ENCODE data around the gene TK2. TPM values are rescaled to one million over a fixed set of nuclear protein-coding genes. Genes with fewer than 3 reads are reported as not detected.
"Not testable (repeated sequence)": the region's sequence is repeated elsewhere in the genome, so short reads cannot be mapped to it uniquely, and the experiment has no call there.

Gene TK2
- total RNA-seq, 1 donor from 2014 or later = 62.8 TPM

DNA sequence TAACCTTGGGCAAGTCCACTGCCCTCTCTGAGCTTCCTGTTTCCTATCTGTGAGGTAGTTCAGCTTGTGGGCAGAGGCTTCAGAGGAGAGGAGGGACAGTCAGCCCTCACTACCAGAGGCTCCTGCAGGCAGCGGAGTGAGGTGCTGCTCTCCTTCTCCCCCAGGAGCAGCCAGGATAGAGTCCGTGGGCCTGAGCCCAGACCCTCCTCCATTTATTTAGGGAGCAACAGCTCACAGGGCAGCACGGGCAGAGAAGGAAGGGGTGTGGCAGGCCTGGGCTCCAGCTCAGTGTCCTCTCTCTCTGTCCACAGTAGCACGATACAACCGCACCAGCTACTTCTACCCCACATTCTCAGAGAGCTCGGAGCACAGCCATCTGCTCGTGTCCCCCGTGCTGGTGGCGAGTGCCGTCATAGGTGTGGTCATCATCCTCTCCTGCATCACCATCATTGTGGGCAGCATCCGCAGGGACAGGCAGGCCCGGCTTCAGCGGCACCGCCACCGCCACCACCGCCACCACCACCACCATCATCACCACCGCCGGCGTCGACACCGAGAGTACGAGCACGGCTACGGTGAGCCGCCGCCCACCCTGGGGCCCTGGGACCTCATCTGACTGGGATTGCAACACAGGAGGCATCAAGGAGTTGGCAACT lies 80.5 kb downstream of the TK2 start:
- DNase-seq (ENCODE audit: low read depth) = no peak

DNA sequence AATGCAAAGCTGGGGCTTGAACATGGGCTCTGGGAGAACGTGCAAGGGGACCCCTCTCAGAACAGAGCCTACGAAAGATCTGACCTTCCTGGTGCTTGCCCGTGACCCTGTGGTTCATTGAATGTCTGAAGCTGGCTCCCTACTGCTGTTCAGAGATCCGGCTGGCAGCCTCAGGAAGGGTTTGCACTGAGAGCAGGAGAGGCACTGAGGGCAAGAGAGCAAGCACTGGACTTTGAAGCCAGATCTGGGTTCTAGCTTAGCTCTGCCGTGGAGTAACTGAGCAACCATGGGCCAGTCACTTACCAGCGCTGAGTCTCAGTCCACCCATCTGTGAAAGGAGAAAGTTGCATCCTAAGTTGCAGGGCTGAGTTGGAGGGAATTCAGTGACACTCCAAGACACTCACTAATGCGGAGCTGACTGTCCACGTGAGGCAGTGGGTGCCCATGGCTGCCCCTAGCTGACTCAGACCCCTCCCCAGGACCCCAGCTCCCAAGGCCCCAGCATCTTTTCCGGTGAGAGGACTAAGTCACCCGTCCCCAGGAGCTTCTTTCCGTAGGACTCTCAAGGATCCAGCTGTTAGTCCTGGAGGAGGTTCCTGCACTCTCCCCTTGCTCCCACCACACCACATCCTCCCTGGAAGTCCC lies 81.5 kb downstream of the TK2 start:
- no peak for DNase-seq (ENCODE audit: low read depth)

DNA sequence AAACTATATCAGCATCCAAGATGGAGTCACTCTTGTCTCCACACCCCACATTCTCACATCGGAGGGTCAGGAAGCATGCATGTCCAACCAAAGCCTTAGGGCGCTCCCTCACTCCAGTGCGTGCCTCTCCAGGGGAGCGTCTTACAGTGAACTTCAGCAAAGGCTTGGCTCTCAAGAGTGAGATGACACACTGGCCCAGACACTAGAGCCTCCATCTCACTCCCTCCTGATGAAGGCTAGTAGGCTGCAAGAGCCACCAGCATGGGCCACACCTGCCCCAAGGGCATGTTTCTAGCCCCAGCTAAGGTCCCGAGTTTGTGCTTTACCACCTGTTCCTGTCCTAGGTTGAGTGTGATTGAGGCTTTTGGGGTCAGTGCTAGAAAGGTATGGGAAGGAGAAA lies 82.3 kb downstream of the TK2 start:
- DNase-seq (ENCODE audit: low read depth) = no peak

DNA sequence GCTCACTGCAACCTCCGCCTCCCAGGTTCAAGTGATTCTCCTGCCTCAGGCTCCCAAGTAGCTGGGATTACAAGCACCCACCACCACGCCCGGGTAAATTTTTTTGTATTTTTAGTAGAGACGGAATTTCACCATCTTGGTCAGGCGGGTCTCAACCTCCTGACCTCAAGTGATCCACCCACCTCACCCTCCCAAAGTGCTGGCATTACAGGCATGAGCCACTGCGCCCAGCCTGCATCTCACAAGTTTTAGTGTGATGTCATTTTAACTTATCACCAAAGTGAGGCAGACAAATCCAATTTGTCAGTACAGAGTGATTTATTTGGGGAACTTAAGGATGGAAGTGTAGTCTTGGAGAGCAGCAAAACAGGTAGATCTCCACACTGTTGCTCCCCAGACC lies 83.3 kb downstream of the TK2 start:
- not testable (repeated sequence) for DNase-seq (ENCODE audit: low read depth)

DNA sequence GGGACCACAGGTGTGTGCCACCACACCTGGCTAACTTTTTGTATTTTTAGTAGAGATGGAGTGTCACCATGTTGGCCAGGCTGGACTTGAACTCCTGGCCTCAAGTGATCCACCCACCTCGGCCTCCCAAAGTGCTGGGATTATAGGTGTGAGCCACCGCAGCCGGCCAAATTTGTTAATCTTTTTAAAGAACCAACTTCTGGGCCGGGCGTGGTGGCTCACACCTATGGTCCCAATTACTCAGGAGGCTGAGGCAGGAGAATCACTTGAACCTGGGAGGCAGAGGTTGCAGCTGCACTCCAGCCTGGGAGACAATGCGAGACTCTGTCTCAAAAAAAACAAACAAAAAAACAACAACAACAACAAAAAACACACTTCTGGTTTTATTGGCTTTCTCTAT lies 84.0 kb downstream of the TK2 start:
- DNase-seq (ENCODE audit: low read depth) = not testable (repeated sequence)

DNA sequence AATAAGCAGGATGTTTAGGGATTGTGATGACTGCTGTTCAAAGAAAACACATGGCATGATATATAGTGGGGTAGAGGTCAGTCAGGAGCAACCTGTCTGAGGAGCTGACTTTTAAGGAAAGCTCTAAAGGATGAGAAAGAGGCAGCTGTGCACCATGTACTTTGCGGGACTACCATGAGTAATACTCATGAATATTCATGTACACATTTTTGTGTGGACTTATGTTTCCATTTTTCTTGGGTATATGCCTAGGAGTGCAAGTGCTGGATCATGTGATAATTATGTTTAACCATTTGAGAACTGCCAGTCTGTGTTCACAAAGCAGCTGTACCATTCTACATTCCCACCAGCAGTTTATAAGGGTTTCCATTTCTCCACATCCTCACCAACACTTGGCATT lies 87.0 kb downstream of the TK2 start:
- peak; percentile 57 for DNase-seq (ENCODE audit: low read depth)

DNA sequence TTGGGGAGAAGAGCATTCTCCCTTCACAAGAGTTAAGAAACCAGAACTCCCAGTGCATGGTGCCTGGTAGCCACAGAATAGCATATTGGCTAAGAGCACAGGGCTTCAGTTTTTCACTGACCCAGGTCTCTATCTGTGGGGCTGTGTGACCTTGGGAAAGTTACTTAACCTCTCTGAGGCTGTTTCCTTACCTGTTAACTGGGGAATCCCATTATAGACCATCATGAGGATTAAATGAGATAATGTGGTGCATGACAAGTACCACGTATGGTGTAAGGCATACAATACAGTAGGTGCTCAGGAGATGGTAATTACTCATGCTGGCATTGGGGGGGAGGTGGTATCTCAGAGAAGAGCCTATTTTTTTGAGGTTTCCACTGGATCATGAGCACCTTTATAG lies 89.2 kb downstream of the TK2 start:
- no peak for DNase-seq (ENCODE audit: low read depth)

DNA sequence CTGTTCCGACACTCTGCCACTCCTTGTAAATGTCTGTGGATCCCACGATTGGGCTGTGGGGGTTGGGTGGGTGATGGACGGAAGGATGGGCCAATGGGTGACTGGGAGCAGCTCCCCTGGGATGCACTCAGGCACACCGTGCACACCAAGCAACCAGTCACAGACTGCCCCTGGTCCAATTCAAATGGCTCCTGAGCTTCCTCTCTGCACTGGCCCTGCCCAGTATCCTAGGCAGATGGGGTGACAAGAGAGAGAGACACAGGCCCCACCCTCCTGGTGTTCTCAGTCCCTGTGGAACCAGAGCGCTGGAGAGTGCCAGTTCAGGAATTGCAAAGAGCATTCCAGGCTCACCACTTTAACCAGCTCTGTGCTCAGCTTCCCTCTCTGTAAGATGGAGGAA lies 90.0 kb downstream of the TK2 start:
- DNase-seq (ENCODE audit: low read depth) = no peak

DNA sequence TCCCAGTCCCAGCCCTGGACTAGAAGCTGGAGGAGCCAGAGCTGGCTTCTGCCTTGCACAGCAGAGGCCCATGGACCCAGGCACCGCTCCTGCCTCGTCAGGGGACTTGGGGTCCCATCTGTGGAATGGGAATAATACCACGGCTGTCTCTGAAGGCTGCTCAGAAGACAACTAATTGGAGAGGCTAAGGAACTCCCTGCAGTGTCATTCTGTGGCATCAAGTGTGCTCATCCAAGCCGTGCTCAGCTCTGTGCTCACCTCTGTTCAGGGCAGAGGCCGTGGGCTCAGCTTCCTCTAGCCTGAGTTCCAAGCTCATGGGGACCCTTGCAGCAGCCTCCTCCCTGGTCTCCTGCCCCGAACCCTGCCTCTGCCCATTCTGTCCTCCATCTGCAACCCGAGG lies 91.1 kb downstream of the TK2 start:
- DNase-seq (ENCODE audit: low read depth) = no peak

DNA sequence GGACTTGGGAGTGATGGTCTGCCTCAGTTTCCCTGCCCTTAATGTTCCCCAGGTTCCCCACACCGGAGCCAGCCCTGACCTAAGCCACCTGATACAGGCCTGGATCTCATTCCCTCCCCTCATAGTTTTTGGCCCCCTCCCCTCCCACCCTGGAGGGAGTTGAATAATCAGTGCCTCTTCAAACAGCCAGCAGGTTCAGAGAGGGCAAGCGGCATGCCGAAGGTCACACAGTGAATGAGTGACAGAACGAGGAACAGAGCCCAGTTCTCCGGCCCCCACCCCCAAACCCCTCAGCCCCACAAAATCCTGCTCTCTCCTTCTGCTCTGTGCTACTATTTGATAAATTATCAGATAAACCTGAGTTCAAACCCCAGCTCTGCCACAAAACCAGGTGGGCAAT lies 91.6 kb downstream of the TK2 start:
- DNase-seq (ENCODE audit: low read depth) = no peak

Other genes starting within 250 kb of the TK2 start
- 0.65 and 0.87 TPM in 2 replicates for gene CDH5, start 183.4 kb downstream of the TK2 start, total RNA-seq
- gene BEAN1, start 122.8 kb downstream of the TK2 start, total RNA-seq = 3.8 and 4.2 TPM in 2 replicates
- gene CKLF, start 2.5 kb upstream of the TK2 start, total RNA-seq = 69.3 and 234 TPM in 2 replicates
- gene CMTM1, start 16.3 kb upstream of the TK2 start, total RNA-seq = 2.8 and 6.2 TPM in 2 replicates
- not detected in 2 replicates for gene CMTM2, start 29.3 kb upstream of the TK2 start, total RNA-seq
- gene CMTM3, start 54.6 kb upstream of the TK2 start, total RNA-seq = 11.6 and 22.2 TPM in 2 replicates
- 83.9 and 112 TPM in 2 replicates for gene CMTM4, start 146.6 kb upstream of the TK2 start, total RNA-seq
- gene DYNC1LI2, start 201.5 kb upstream of the TK2 start, total RNA-seq = 157 and 172 TPM in 2 replicates

Measured in renal cortical epithelial cell (primary cell).